GM19395 (cell line): Measurements from ENCODE around the gene CNOT6.
A peak's percentile ranks its signal among the peaks of the same experiment; 100 is the strongest.
"Not testable (repeated sequence)": the region's sequence is repeated elsewhere in the genome, so short reads cannot be mapped to it uniquely, and the experiment has no call there.

Source experiments
- ATAC-seq: cut with Tn5 transposase; IDR thresholded peaks from one replicate; pipeline ENCODE4 v1.9.1; 2021; ENCODE audit warnings: mild to moderate bottlenecking, moderate library complexity; ENCODE audit not compliant: unreplicated experiment

Gene CNOT6

DNA sequence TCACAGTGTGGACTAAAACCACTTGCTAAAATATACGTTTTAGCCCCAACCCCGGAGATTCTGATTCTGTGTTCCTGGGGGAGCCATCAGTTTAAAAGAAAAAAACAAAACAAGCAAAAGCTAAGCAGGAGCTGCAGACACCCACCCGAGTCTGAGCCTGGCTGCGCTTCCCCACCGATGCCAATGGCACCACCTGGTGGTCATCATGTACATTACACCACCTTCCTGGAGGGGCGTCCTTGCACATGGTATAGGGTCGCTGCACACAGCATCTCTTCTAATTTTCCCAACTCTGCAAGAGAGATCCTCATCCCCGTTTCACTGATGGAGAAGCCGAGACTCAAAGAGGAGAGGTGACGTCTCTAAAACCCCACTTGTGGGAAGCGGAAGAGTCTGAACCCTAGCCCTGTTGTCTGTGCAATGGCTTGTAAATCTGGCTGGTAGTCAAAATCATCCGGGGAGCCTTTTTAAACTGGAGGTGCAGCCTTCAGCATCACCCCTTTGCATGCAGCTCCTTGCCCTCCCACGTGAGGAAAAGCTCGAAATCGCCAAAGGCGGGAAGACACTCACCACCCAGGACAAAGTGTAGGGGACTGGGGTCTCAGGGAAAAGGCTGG is 23.1 kb upstream of the CNOT6 start:
- ATAC-seq, result peak; percentile 75

DNA sequence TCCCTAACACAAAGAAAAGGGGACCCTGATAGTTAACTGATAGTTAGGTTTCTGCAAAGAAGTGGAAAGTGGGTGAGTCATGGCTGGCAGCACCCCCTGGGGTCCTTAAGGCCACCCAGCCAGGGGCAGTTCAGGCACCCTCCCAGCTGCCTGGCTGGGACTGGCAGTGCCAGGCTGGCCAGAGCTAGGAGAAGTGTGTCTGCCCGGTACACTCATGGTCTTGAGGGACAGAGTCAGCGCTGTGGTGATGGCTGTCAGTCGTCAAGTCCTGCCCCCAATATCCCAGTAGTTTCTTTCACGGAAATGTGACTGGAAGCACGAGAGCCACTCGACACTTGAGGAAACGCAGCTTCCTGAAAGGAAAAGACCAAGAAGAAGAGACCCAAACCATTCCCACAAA is 22.3 kb upstream of the CNOT6 start:
- ATAC-seq, result no peak

DNA sequence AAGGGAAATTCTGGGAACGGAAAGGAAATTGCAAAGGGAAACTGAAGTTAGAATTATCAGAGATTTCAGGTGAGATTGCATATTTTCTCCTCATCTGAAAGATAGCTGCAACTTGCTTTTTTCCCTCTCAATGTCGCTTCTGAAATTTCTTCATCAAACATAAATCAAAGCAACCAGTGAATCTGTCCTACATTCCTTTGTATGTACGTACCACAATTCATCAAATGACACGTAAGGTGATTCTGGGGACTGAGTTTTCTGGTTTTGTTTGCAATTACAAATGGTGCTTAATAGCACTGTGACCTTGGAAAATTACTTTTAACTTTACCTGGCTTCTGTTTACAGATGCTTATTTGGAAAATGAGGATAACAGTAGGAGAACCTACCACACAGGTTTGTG is 21.9 kb upstream of the CNOT6 start:
- ATAC-seq, result no peak

DNA sequence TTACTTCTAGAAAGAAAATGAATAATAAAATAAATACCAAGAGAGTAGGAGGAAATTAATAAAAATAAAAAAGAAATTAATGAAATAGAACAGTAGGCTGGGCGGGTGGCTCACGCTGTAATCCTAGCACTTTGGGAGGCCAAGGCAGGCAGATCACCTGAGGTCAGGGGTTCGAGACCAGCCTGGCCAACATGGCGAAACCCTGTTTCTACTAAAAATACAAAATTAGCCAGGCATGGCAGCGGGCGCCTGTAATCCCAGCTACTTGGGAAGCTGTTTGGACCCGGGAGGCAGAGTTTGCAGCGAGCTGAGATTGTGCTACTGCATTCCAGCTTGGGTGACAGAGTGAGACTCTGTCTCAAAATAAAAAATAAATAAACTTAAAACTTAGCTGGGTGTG is 20.8 kb upstream of the CNOT6 start:
- not testable (repeated sequence) for ATAC-seq

DNA sequence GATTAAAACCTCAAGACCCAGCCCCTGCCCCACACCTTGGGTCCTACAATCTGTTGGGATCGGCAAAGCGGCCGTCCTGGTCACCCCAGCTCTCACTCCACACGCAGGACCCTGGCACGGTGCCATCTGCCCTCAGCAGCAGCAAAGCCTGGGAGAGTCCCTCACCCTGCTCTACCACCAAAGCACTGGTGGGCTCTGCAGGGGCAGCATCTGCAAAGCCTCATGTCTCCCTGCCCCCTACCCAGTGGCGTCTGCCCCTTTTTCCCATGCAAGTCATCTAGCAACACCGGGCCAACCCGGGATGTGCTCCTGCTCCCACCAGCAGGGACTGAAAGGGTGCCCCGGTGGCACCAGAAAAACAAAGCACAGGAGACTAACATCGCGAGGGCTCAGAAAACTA is 19.6 kb upstream of the CNOT6 start:
- ATAC-seq, result no peak

DNA sequence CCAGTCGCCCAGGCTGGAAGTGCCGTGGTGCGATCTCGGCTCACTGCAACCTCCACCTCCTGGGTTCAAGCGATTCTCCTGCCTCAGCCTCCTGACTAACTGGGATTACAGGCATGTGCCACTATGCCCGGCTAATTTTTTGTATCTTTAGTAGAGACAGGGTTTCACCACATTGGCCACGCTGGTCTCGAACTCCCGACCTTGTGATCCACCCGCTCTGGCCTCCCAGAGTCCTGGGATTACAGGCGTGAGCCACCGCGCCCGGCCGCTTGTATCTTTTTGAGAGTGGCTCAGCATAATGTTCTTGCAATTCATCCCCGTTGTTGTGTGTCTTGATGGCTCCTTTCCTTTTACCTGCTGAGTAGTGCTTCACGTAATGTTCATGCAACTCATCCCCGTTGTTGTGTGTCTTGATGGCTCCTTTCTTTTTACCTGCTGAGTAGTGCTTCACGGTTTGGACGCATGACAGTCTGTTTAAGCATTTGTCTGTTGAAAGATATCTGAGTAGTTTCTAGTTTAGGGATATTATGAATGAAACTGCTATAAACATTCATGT is 18.1 kb upstream of the CNOT6 start:
- not testable (repeated sequence) for ATAC-seq

DNA sequence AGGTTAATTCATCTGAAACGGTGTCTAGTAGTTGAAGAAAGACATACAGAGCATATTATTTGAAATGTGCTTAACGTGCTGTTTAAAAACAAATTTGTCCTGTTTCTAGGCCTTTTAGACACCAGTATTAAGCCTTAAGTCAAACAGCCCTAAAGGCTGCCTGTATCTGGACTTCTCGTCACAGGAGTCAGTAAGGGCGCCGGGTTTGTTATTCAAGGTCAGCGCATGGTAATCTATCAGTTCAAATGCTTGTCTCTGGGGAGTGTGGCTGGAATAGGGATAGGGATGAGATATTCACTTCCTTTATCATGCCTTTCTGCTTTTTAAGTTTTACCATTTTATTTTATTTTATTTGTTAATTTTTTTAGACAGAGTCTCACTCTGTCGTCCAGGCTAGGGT is 9.4 kb upstream of the CNOT6 start:
- no peak for ATAC-seq

DNA sequence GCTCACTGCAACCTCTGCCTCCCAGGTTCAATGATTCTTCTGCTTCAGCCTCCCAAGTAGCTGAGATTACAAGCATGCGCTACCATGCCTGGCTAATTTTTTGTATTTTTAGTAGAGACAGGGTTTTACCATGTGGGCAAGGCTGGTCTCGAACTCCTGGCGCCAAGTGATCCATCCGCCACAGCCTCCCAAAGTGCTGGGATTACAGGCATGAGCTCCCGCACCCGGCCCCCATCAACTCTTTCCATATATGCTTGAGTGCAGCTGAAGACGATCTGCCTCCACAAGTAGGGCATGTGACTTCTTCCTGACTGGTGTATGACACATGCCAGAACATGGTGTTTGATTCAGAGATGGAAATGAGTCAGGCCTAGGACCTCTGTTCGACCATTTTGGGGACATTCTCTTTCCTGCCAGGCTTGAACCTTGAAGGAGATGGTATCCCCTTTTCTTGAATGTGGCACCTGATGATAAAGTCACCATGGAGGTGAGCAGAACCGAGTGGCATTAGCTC is 7.5 kb upstream of the CNOT6 start:
- ATAC-seq, result no peak

DNA sequence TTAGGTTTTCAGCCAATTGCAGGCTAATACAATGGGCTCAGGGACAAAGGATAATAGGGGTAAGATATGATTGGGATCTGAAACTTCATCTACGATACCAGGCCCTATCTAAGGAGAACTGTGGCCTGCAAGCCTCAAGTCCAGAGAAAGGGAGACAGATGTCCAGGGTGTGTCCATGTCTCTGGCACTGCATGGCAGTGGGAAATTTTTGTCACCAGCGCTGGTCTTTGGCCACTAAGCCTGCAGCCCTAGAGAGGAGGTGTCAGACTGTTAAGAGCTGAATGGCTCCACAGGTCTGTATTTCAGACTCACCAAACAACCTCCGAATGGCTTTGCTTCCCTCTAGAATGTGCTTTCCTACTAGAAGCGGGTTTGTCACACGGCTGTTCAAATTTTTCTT is 6.6 kb upstream of the CNOT6 start:
- no peak for ATAC-seq

DNA sequence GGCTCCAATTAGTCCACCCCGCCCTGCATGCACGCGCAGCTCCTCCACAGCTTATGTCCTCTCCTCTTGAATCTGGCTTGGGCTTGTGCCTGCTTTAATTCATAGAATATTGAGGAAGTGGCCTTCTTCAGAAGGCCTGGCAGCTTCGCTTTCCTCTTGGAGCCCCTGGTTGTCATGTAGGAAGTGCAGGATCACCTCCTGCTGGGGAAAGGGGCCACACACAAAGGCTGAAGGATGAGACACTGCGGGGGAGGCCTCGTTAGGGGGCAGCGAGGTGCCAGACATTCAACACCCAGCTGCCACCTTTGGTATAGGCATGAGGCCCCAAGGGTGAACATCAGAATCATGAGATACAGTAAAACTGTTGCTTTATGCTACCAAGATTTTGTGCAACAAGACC is 2.7 kb upstream of the CNOT6 start:
- ATAC-seq, result no peak

DNA sequence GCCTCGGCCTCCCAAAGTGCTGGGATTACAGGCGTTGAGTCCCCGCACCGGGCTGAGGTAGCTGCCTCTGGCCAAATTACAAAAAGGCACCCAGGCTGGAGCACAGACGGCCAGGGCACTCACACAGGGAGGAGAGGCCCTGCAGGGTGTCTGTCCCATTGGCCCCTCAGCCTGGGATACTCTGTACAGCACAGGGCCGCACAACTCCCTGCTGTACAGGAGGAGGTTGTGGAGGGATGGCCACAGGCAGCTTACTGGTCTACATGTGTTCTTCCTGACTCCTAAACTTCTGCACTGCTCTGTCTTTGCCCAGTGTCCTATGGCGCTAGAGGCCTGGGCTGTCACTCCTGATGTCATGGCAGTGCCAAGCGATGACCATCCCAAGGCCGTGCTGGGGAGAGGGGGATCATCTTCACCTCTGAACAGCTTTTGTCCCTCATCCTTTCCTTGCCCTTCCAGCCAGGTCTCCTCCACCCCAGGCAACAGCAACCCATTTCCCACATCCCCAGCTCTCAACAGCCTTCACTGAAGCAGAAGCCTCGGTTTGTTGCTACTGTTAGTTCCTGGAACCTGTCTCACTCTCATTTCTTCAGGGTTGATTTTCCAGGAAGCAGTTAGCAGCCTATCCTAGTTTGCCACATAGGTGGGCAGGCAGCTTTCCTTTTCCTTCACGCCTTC is 1.8 kb upstream of the CNOT6 start:
- no peak for ATAC-seq

DNA sequence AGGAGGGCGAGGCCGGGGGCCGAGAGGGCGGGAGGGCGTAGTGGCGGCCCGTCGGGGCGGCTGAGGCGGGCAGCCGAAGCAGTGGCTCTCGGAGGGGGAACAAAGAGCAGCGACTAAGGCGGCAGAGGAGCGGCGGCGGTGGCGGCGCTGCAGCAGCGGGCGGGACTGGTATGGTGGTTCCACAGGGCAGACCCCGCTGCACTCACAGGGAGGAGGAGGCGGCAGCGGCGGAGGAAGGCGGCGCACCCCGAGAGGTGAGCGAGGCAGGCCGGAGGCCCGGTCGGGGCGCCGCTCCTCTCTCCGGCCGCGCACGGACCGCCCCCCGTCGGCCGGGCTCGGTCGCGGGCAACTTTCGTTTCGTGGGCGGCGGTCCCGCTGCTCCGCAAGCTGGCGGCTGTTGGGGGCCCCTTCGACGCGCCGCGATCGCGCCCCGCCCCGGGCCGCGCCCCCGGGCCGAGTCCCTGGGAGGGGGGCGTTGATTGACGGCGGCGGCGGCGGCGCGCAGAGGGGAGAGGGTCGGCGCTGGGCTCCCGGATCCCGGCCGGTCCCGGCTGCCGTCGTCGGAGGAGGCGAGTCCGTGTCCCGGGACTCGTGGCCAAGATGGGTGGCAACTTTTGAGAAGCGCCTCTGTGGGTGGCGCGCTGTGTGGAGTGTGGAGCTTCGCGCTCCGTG is 467 bp downstream of the CNOT6 start:
- peak; percentile 46 for ATAC-seq

DNA sequence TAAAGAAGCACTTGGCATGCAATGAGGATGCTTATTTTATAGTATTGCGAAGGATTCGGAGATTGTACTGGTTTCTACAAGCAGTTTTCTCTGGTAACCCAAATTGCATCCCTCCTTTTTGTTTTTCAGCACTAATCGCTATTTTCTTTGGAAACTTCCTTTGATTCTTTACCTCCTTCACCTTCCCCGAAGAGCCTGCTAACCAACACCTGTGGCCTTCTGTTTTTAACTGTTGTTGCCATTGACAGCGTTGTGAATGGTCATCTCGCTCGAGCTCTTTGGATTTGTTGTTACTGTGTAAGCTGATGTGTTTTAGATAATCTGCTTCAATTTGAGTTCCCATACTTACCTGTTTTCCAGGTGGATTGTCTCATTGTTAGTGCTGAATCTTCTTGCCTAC is 1.1 kb downstream of the CNOT6 start:
- no peak for ATAC-seq

DNA sequence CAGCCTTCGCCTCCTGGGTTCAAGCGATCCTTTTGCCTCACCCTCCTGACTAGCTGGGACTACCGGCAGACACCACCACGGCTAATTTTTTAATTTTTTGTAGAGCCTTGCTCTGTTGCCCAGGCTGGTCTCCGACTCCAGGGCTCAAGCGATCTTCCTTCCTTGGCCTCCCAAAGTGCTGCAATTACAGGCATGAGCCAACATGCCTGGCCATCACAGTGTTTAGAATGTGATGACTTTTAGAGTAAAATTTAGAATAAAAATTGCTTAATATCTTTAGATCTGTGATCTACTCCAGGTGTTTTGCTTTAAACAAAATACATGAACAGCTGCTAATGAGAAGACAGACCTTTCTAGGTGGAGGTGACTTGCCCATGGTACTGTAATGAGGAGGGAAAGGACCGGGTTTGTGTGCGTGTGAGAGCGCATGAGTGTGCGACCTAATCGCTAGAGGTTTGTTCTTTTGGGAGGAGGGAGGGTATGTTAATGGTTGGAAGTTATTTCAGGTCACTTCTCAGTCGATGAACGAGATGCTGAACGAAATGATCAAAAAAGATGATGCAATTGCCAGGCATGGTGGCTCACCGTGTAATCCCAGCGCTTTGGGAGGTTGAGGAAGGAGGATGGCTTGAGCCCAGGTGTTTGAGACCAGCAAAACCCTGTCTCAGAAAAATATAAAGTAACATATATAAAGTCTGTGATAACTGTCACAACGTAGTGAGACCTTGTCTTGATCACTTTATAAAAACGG is 2.0 kb downstream of the CNOT6 start:
- ATAC-seq, result no peak

DNA sequence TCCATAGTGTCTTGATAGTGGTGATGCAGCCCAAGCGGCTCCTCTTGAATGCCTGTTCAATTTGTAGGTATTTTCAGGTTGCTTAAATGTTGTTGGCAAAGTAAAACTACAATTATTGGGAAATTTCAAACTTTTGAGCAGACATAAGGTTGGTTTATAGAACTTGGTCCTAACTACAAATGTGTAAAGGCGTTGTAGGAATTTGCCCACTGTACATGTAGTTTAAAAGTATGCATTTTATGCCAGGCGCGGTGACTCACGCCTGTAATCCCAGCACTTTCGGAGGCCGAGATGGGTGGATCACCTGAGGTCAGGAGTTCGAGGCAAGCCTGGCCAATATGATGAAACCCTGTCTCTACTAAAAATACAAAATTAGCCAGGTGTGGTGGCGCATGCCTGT is 2.6 kb downstream of the CNOT6 start:
- ATAC-seq, result not testable (repeated sequence)

DNA sequence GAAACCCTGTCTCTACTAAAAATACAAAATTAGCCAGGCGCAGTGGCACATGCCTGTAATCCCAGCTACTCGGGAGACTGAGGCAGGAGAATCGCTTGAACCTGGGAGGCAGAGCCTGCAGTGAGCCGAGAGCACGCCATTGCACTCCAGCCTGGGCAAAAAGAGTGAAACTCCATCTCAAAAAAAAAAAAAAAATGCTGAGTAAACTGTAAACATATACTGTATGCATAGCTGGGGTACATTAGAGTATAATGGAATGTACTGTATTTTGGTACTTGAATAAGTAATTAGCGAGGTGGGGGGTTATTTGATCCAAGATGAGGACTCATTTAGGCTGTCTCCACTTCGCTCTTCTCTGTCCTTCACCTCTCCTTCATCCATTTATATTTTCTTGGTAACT is 3.7 kb downstream of the CNOT6 start:
- not testable (repeated sequence) for ATAC-seq

DNA sequence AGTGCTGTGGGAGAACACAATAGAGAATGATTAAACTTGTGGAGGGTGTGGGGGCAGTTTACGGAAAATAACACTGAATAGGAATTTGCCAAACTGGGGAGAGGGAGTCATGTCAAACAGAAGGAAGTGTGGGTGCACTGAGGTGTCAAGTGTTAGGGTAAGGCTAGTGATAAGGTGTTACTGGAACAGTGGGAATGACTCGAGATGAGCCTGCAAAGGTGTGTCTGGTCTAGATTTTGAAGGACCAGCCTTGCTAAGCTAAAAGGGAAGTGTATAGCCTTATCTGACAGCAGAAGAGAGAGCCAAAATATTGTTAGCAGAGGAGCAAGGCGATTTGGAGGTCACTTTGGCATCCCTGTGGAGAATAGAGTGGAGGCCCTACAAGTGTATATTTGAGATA is 4.2 kb downstream of the CNOT6 start:
- no peak for ATAC-seq

DNA sequence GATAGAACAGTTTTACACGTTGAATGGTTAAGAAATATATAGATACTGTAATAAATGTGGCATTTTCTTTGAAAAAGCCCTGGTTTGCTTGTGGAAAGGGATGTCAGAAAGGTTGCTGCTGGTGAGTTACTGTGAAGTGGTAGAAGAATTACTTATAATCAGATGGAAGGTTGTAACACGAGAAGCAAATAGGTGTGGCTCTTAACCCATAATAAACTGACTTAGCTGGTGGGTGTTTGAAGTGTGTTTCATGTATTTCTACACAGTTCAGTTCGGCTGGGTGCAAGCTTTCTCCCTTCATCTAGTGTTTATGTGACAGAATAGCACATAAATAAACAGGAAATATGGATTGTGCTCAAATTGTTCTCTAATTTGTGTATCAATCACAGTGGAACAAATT is 5.5 kb downstream of the CNOT6 start:
- ATAC-seq, result no peak

DNA sequence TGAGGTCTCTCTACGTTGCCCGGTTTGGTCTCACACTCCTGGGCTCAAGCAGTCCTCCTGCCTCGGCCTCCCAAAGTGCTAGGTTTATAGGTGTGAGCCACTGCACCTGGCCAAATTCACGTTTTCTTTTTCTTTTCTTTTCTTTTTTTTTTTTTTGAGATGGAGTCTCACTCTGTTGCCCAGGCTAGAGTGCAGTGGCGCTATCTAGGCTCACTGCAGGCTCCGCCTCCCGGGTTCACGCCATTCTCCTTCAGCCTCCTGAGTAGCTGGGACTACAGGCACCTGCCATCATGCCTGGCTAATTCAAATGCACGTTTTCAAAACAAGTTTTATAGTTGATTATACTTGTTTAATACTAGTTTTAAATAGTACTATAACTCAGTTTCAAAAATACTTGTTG is 6.1 kb downstream of the CNOT6 start:
- not testable (repeated sequence) for ATAC-seq

DNA sequence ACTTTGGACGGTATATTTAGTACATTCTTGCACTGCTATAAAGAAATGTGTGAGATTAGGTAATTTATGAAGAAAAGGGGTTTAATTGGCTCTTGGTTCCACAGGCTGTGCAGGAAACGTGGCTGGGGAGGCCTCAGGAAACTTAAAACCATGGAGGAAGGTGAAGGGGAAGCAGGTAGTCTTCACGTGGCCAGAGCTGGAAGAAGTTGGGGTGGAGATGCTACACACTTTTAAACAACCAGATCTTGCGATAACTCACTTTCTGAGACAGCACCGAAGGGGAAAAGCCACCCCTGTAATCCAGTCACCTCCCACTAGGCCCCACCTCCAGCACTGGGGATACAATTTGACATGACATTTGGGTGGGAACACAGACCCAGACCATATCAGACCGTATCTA is 13.5 kb downstream of the CNOT6 start:
- ATAC-seq, result no peak

DNA sequence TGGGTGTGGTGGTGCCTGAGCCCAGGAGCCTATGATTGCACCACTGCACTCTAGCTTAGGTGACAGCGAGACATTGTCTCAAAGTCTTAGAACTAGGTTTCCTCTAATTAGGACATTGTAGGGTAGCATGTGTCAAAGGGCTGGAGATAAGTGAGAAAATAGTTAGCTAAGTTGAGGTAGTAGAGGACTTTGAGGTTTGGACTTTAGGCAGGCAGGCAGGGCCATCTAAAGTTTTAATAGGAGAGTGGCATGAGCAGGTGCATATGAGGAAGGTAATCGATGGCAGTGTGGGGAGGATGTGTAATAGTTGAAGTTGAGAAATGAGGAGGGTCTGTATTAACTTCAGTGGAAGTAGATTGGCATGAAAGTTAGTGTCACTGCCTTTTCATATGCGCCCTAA is 21.1 kb downstream of the CNOT6 start:
- ATAC-seq, result no peak
